Stomach (tissue), 9 donors: Measurements from ENCODE around the gene POU2AF1. TPM values are rescaled to one million over a fixed set of nuclear protein-coding genes. Genes with fewer than 3 reads are reported as not detected.
A peak's percentile ranks its signal among the peaks of the same experiment; 100 is the strongest.

ENCODE experiments used
- DNase-seq, 2 donors: peaks; one replicate each; pipeline versions ENCODE4 v3.0.0 to v3.0.0-alpha.2; 2013 to 2019
- H3K27ac ChIP-seq, 5 donors: fragments of 200-600 bp in 4 of 5; sonication (generic) in 4 of 5; one replicate each; pipeline ENCODE4 v1.5.1; 2013 to 2019; ENCODE audit warnings: mild to moderate bottlenecking in 1 of 5, moderate library complexity in 1 of 5
- H3K27me3 ChIP-seq, 3 donors: fragments of 200-600 bp; sonication (generic); one replicate each; pipeline ENCODE4 v1.5.1; 2017 to 2019; ENCODE audit warnings: mixed run types in 1 of 3
- H3K36me3 ChIP-seq, 4 donors: fragments of 200-600 bp; sonication (generic); 1 replicate in 3 of 4; 2 replicates in 1 of 4; pipeline ENCODE4 v1.5.1; 2016 to 2019
- H3K4me1 ChIP-seq, 4 donors: fragments of 200-600 bp; sonication (generic); one replicate each; pipeline ENCODE4 v1.5.1; 2016 to 2019
- H3K4me3 ChIP-seq, 4 donors: fragments of 200-600 bp; sonication (generic) in 3 of 4; one replicate each; pipeline ENCODE4 v1.5.1; 2016 to 2019; ENCODE audit warnings: mild to moderate bottlenecking in 1 of 4
- H3K9me3 ChIP-seq, 4 donors: fragments of 200-600 bp; sonication (generic); one replicate each; pipeline ENCODE4 v1.5.1; 2016 to 2019
- EP300 ChIP-seq: sonication (generic); formaldehyde crosslinking; IDR thresholded peaks from one replicate; pipeline ENCODE4 v1.6.1; 2017; ENCODE audit warnings: antibody characterized with exemption
- POLR2A ChIP-seq, 4 donors: fragments of 450-650 bp; IDR thresholded peaks; one replicate each; pipeline ENCODE4 v1.6.1; 2016; ENCODE audit warnings: antibody characterized with exemption in 4 of 4, control low read depth in 2 of 4, mild to moderate bottlenecking in 1 of 4, moderate library complexity in 1 of 4
- POLR2AphosphoS5 ChIP-seq, 3 donors: sonication (generic); formaldehyde crosslinking; IDR thresholded peaks; one replicate each; pipeline ENCODE4 v1.6.1; 2016; ENCODE audit warnings: antibody characterized with exemption in 3 of 3
- WGBS, 5 donors: extraction: QIAGEN DNeasy Blood & Tissue Kit in 3 of 5; methylation state at CpG; one replicate each; pipeline versions ENCODE4 v1.1.5 to v1.1.7; 2013 to 2018; 5-methylcytosine and 5-hydroxymethylcytosine counted together
- intact Hi-C: fragments of 100-400 bp; cut with DNase I; formaldehyde crosslinking; loops from one replicate; pipeline ENCODE4 v1.15.1; 2023; ENCODE audit warnings: low total_unique reads
- polyA plus RNA-seq, 3 donors: library from polyadenylated mRNA; stranded (reverse); fragments of 200-250 nt; gene quantifications; one replicate each; pipeline ENCODE4 v1.2.3, GENCODE V29; 2013
- total RNA-seq, 5 donors: library from RNA; depleted of rRNA; stranded (reverse); fragments of >200 nt; gene quantifications; one replicate each; pipeline versions ENCODE4 v1.1.0 to v1.2.3, GENCODE V29; 2014 to 2016
- TF ChIP-seq, protein P1 (sequence below), 7 experiments: fragments of 450-650 bp in 4 of 7; fragments of 200-600 bp in 3 of 7; sonication (generic) in 3 of 7; IDR thresholded peaks; one replicate each; pipeline ENCODE4 v1.5.1; 2016 to 2019; ENCODE audit warnings: antibody characterized with exemption in 7 of 7, control low read depth in 2 of 7, mild to moderate bottlenecking in 1 of 7
- donor health status: healthy with polysubstance abuse.
- donor health status: Bipolar disorder and iron deficiency.
- donor health status: healthy.

The POU2AF1 gene
- total and polyA plus RNA-seq, 8 donors: 2.8 to 43.2 (median 8.8) TPM; not detected in 1

DNA sequence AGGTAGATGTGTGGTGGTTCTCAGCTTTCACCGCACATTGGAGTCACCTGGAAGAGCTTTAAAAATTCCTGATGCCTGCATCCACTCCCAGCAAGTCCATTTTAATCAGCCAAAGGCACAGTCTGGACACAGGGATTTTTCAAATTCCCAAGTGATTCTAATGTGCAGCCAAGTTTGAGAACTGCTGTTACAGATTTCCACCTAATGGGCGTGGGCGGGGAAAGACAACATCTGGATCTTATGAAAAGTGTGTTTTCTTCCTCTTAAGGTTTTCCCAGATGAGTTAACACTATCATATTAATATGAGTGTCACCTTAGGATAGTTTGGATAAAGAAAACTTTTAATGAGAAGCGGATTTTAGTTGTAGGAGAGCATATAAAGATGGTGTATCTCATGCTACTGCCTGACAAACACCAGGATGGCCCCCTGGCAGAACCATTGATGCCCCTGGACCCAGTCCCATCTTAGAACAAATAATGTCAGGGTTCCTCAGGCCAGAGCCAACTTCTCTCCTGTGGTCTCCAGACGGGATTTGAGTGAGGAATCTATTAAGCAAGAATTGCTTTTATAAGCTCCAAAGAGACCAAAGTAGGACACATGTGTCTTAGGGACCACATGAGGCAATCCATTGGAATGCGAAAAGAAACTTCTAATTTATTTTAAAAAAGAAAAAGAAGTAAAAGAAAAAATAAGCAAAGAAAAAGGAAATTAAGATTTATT, 31.9 kb downstream of the POU2AF1 start:
- Histone ChIP-seq H3K4me1 (peaks cover 0 to 29% (median 6%) of the 10 kb centered on the region in 4 donors), H3K9me3 (no peaks in the 10 kb centered on the region), H3K4me3 (no peak overlapping the region), H3K27me3 (no peaks in the 10 kb centered on the region), H3K36me3 (no peaks in the 10 kb centered on the region), H3K27ac (no peak overlapping the region)
- no peak for DNase-seq
- intact Hi-C loops: no loop called here
- WGBS, 5 donors: 74 to 85% (median 82%) methylated on average over 6 of the region's 6 CpGs
- no peak for TF ChIP-seq POLR2A (IDR thresholded peaks at IDR 0.05)

DNA sequence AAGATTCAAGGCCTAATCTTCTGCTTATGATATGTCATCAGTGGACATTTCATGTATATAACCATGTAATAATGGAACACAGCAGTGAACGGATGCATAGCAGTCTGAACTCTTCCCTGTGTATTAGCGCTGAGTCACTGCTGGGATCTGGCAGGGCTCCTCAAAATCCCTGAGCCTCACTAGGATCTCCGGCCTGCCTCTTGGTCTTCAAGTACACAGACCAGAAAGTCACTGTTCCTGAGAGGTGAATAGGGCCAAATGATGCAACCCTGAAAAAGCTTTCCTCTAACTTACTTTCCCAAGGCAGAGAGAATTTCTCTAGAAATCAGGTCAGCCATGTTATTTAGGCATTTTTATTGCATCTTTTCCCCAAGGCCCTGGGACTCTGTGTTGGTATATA, 35.0 kb downstream of the POU2AF1 start:
- Histone ChIP-seq H3K36me3 (no peaks in the 10 kb centered on the region), H3K4me3 (no peak overlapping the region), H3K9me3 (no peaks in the 10 kb centered on the region), H3K27me3 (no peaks in the 10 kb centered on the region), H3K4me1 (peaks cover 0 to 19% (median 3%) of the 10 kb centered on the region in 4 donors), H3K27ac (peak overlapping the region in 2 of 5 donors; percentile 6 to 23)
- TF ChIP-seq POLR2AphosphoS5 (IDR thresholded peaks at IDR 0.05) (peak in 1 of 3 donors; percentile 22), POLR2A (IDR thresholded peaks at IDR 0.05) (no peak)
- no peak for DNase-seq
- WGBS, 5 donors: 44 to 70% (median 59%) methylated on average over 3 of the region's 3 CpGs
- intact Hi-C loops: no loop called here

DNA sequence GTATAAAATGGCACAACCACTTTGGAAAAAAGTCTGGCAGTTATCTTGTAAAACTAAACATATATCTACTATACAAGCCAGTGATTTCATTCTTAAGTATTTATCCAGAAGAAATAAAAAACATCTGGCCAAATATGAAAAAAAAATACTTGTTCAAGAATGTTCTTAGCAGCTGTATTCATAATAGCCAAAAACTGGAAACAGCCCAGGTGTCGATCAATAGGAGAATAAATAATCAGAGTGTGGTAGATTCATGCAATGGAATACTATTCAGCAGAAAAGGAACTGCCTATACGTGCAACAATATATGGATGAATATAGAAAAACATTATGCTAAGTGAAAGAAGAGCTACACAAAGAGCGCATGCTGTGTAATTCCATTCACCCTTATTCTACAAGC, 36.7 kb downstream of the POU2AF1 start:
- 68 to 94% (median 89%) methylated on average over 3 of the region's 3 CpGs for WGBS, 5 donors
- H3K4me1 ChIP-seq: peaks cover 0 to 19% (median 3%) of the 10 kb centered on the region in 4 donors
- H3K4me3 ChIP-seq: no peak overlapping the region
- no peaks in the 10 kb centered on the region for H3K9me3 ChIP-seq
- DNase-seq: no peak
- no peaks in the 10 kb centered on the region for H3K27me3 ChIP-seq
- H3K27ac ChIP-seq: no peak overlapping the region
- no peaks in the 10 kb centered on the region for H3K36me3 ChIP-seq
- intact Hi-C loops: no loop called here
- TF ChIP-seq POLR2A (IDR thresholded peaks at IDR 0.05) (no peak), EP300 (no peak), POLR2AphosphoS5 (IDR thresholded peaks at IDR 0.05) (no peak)
- TF ChIP-seq, protein P1, sequence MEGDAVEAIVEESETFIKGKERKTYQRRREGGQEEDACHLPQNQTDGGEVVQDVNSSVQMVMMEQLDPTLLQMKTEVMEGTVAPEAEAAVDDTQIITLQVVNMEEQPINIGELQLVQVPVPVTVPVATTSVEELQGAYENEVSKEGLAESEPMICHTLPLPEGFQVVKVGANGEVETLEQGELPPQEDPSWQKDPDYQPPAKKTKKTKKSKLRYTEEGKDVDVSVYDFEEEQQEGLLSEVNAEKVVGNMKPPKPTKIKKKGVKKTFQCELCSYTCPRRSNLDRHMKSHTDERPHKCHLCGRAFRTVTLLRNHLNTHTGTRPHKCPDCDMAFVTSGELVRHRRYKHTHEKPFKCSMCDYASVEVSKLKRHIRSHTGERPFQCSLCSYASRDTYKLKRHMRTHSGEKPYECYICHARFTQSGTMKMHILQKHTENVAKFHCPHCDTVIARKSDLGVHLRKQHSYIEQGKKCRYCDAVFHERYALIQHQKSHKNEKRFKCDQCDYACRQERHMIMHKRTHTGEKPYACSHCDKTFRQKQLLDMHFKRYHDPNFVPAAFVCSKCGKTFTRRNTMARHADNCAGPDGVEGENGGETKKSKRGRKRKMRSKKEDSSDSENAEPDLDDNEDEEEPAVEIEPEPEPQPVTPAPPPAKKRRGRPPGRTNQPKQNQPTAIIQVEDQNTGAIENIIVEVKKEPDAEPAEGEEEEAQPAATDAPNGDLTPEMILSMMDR (IDR thresholded peaks at IDR 0.05): no peak

DNA sequence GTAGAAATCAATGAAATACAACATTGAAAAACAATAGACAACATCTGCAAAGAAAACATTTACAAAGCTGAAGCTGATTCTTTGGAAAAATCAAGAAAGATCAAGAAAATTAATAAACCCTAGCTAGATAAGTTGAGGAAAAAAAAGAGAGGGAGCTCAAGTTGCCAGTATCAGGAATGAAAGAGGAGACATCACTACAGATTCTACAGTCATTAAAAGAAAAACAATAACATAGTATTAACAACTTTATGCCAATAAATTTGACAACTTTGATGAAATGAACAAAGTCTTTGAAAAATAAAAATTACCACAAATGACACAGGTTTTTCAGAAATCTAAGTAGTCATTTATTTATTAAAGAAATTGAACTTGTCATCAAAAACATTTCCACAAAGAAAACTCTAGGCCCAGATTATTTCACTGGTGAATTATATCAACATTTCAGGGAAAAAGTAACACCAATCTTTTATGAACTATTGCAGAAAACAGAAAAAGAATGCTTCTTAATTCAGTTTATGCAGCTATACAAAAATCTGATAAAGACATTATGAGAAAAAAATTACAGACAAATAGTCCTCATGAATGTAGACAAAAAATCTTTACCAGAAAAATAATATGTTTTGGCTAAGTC, 39.2 kb downstream of the POU2AF1 start:
- Histone ChIP-seq H3K9me3 (no peaks in the 10 kb centered on the region), H3K27me3 (no peaks in the 10 kb centered on the region), H3K27ac (no peak overlapping the region), H3K4me3 (no peak overlapping the region), H3K36me3 (no peaks in the 10 kb centered on the region), H3K4me1 (peaks cover 11 to 36% (median 24%) of the 10 kb centered on the region in 4 donors)
- intact Hi-C loops: no loop called here
- TF ChIP-seq POLR2A (IDR thresholded peaks at IDR 0.05) (no peak), EP300 (no peak), POLR2AphosphoS5 (IDR thresholded peaks at IDR 0.05) (no peak)
- TF ChIP-seq, protein P1 (IDR thresholded peaks at IDR 0.05): no peak
- DNase-seq: no peak

DNA sequence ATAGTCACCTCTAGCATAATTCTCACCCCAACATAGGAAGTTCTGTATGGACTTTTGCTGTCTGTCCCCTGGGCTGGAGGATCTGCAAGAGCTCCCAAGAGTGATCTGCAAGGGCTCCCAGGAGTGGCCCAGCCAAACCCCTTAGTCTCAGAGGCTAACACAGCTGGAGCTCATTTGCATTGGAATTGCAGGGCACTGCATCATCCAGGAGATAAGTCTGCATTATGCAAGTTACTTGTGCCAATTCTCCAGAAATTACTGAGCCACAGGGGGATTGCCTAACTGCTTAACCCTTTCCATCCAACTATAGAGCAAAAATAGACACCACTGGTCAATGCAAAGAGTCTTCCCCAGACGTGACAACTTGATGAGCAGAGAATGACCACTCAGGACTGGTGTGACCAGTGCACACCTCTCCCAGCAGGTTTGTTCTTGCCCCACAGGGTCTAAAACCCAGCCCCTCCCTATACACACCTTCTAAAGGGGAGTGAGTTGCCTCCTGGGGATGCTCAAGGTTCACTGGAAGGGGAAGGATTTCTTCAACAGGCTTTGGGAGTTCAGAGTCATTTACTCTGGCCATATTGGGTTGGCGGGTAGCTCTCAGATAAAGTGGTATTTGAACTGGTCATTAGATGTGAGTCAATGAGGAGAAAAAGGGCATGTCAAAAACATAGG, 42.4 kb downstream of the POU2AF1 start:
- 81 to 85% (median 83%) methylated on average over 2 of the region's 2 CpGs for WGBS, 5 donors
- H3K36me3 ChIP-seq: no peaks in the 10 kb centered on the region
- no peak for DNase-seq
- H3K9me3 ChIP-seq: no peaks in the 10 kb centered on the region
- intact Hi-C loops: no loop called here
- H3K4me1 ChIP-seq: peaks cover 33 to 55% (median 41%) of the 10 kb centered on the region in 4 donors
- H3K27ac ChIP-seq: peak overlapping the region in 2 of 5 donors; percentile 73 to 75
- TF ChIP-seq, protein P1 (IDR thresholded peaks at IDR 0.05): no peak
- TF ChIP-seq EP300 (no peak), POLR2AphosphoS5 (IDR thresholded peaks at IDR 0.05) (no peak), POLR2A (IDR thresholded peaks at IDR 0.05) (no peak)
- H3K27me3 ChIP-seq: no peaks in the 10 kb centered on the region
- no peak overlapping the region for H3K4me3 ChIP-seq
